ENCODE measurements around the gene BAZ2B.

The BAZ2B gene

GRCh38 chr2:159285433-159285832, 330.9 kb downstream of the BAZ2B start:
- peak overlapping the region; percentile 95 for H3K4me3 ChIP-seq (ENCODE audit: low read length, poor library complexity, severe bottlenecking)
- no peaks in the 10 kb centered on the region for H3K27me3 ChIP-seq (ENCODE audit: insufficient read depth, low read length, poor library complexity, severe bottlenecking)
- H2AFZ ChIP-seq (ENCODE audit: low read length) = peak overlapping the region; percentile 98; the same call in 1 of the 2 replicates
- H4K20me1 ChIP-seq (ENCODE audit: insufficient read depth, low read length, poor library complexity, severe bottlenecking) = peaks cover 5% of the 10 kb centered on the region
- H3K4me2 ChIP-seq (ENCODE audit: low read depth, low read length, poor library complexity, severe bottlenecking) = peak overlapping the region; percentile 100
- H3K79me2 ChIP-seq (ENCODE audit: insufficient read depth, low read length) = peaks cover 30% of the 10 kb centered on the region
- no peaks in the 10 kb centered on the region for H3K9me3 ChIP-seq (ENCODE audit: insufficient read depth, low read depth, low read length)
- peak overlapping the region; percentile 82 for H3K9ac ChIP-seq (ENCODE audit: low read depth, low read length, poor library complexity, severe bottlenecking)
- no peak for TF ChIP-seq EZH2phosphoT487 (IDR thresholded peaks at IDR 0.05; ENCODE audit: borderline replicate concordance)
- TF ChIP-seq, protein P1, sequence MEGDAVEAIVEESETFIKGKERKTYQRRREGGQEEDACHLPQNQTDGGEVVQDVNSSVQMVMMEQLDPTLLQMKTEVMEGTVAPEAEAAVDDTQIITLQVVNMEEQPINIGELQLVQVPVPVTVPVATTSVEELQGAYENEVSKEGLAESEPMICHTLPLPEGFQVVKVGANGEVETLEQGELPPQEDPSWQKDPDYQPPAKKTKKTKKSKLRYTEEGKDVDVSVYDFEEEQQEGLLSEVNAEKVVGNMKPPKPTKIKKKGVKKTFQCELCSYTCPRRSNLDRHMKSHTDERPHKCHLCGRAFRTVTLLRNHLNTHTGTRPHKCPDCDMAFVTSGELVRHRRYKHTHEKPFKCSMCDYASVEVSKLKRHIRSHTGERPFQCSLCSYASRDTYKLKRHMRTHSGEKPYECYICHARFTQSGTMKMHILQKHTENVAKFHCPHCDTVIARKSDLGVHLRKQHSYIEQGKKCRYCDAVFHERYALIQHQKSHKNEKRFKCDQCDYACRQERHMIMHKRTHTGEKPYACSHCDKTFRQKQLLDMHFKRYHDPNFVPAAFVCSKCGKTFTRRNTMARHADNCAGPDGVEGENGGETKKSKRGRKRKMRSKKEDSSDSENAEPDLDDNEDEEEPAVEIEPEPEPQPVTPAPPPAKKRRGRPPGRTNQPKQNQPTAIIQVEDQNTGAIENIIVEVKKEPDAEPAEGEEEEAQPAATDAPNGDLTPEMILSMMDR (conservative IDR thresholded peaks at IDR 0.05; ENCODE audit: low read length) = no peak
- no peaks in the 10 kb centered on the region for H3K9me2 ChIP-seq (replicated peaks; ENCODE audit: low read depth, low read length)
- H3F3A ChIP-seq (ENCODE audit: low read depth) = peaks cover 3% of the 10 kb centered on the region; the same call in 1 of the 2 replicates
- H3K4me1 ChIP-seq (ENCODE audit: insufficient read depth, low read length, poor library complexity, severe bottlenecking) = peaks cover 45% of the 10 kb centered on the region
- no peaks in the 10 kb centered on the region for H3K36me3 ChIP-seq (ENCODE audit: insufficient read depth, low read length)

- peaks cover 45% of the 10 kb centered on the region for H3K79me2 ChIP-seq (ENCODE audit: insufficient read depth, low read length)
- H3F3A ChIP-seq (ENCODE audit: low read depth) = no peaks in the 10 kb centered on the region
- H3K27me3 ChIP-seq (ENCODE audit: insufficient read depth, low read length, poor library complexity, severe bottlenecking) = no peaks in the 10 kb centered on the region
- H3K4me3 ChIP-seq (ENCODE audit: low read length, poor library complexity, severe bottlenecking) = no peak overlapping the region
- no peak for TF ChIP-seq EZH2phosphoT487 (IDR thresholded peaks at IDR 0.05; ENCODE audit: borderline replicate concordance)
- TF ChIP-seq, protein P1 (conservative IDR thresholded peaks at IDR 0.05; ENCODE audit: low read length) = no peak
- no peaks in the 10 kb centered on the region for H3K36me3 ChIP-seq (ENCODE audit: insufficient read depth, low read length)
- peak overlapping the region; percentile 10 for H3K4me2 ChIP-seq (ENCODE audit: low read depth, low read length, poor library complexity, severe bottlenecking)
- H4K20me1 ChIP-seq (ENCODE audit: insufficient read depth, low read length, poor library complexity, severe bottlenecking) = peaks cover 13% of the 10 kb centered on the region
- H3K9ac ChIP-seq (ENCODE audit: low read depth, low read length, poor library complexity, severe bottlenecking) = no peak overlapping the region
- no peaks in the 10 kb centered on the region for H3K9me2 ChIP-seq (replicated peaks; ENCODE audit: low read depth, low read length)
- no peaks in the 10 kb centered on the region for H3K9me3 ChIP-seq (ENCODE audit: insufficient read depth, low read depth, low read length)
- H2AFZ ChIP-seq (ENCODE audit: low read length) = no peak overlapping the region
- H3K4me1 ChIP-seq (ENCODE audit: insufficient read depth, low read length, poor library complexity, severe bottlenecking) = peaks cover 50% of the 10 kb centered on the region
Observed at GRCh38 chr2:159283529-159283928, 332.8 kb downstream of the BAZ2B start.

- TF ChIP-seq EZH2phosphoT487 (IDR thresholded peaks at IDR 0.05; ENCODE audit: borderline replicate concordance) = no peak
- TF ChIP-seq, protein P1 (conservative IDR thresholded peaks at IDR 0.05; ENCODE audit: low read length) = no peak
- no peaks in the 10 kb centered on the region for H3F3A ChIP-seq (ENCODE audit: low read depth)
- peaks cover 49% of the 10 kb centered on the region for H3K4me1 ChIP-seq (ENCODE audit: insufficient read depth, low read length, poor library complexity, severe bottlenecking)
- H3K4me2 ChIP-seq (ENCODE audit: low read depth, low read length, poor library complexity, severe bottlenecking) = peak overlapping the region; percentile 42
- no peak overlapping the region for H2AFZ ChIP-seq (ENCODE audit: low read length)
- no peaks in the 10 kb centered on the region for H3K9me2 ChIP-seq (replicated peaks; ENCODE audit: low read depth, low read length)
- H3K79me2 ChIP-seq (ENCODE audit: insufficient read depth, low read length) = peaks cover 52% of the 10 kb centered on the region
- no peaks in the 10 kb centered on the region for H3K27me3 ChIP-seq (ENCODE audit: insufficient read depth, low read length, poor library complexity, severe bottlenecking)
- no peak overlapping the region for H3K4me3 ChIP-seq (ENCODE audit: low read length, poor library complexity, severe bottlenecking)
- peaks cover 13% of the 10 kb centered on the region for H4K20me1 ChIP-seq (ENCODE audit: insufficient read depth, low read length, poor library complexity, severe bottlenecking)
- H3K36me3 ChIP-seq (ENCODE audit: insufficient read depth, low read length) = no peaks in the 10 kb centered on the region
- no peaks in the 10 kb centered on the region for H3K9me3 ChIP-seq (ENCODE audit: insufficient read depth, low read depth, low read length)
- no peak overlapping the region for H3K9ac ChIP-seq (ENCODE audit: low read depth, low read length, poor library complexity, severe bottlenecking)
Observed at GRCh38 chr2:159281002-159281401, 335.3 kb downstream of the BAZ2B start.

Measured in Loucy (cell line).